D721Med (cell line): ENCODE measurements around the gene SCG5.

Experiments
- DNase-seq: peaks from one replicate; pipeline ENCODE4 v3.0.0; 2011; ENCODE audit warnings: low spot score; ENCODE audit not compliant: insufficient read length
- FAIRE-seq: peaks from 2 replicates; lab custom pipeline; 2011; peaks lifted over from hg19 to GRCh38; lab: Jason Lieb, UNC
- TF ChIP-seq, protein P1 (sequence below): IDR thresholded peaks from 2 replicates; pipeline ENCODE4 v1.5.1; 2012; ENCODE audit warnings: mild to moderate bottlenecking, control low read depth; ENCODE audit not compliant: insufficient read depth; ENCODE audit errors: missing control alignments

The SCG5 gene

GRCh38 chr15:32698773-32699390, 57.4 kb downstream of the SCG5 start:
- DNase-seq, result no peak
- TF ChIP-seq, protein P1, sequence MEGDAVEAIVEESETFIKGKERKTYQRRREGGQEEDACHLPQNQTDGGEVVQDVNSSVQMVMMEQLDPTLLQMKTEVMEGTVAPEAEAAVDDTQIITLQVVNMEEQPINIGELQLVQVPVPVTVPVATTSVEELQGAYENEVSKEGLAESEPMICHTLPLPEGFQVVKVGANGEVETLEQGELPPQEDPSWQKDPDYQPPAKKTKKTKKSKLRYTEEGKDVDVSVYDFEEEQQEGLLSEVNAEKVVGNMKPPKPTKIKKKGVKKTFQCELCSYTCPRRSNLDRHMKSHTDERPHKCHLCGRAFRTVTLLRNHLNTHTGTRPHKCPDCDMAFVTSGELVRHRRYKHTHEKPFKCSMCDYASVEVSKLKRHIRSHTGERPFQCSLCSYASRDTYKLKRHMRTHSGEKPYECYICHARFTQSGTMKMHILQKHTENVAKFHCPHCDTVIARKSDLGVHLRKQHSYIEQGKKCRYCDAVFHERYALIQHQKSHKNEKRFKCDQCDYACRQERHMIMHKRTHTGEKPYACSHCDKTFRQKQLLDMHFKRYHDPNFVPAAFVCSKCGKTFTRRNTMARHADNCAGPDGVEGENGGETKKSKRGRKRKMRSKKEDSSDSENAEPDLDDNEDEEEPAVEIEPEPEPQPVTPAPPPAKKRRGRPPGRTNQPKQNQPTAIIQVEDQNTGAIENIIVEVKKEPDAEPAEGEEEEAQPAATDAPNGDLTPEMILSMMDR, result no peak
- FAIRE-seq, result no peak

GRCh38 chr15:32700501-32701150, 59.1 kb downstream of the SCG5 start:
- DNase-seq (no peak), FAIRE-seq (no peak)
- TF ChIP-seq, protein P1, result no peak

DNA sequence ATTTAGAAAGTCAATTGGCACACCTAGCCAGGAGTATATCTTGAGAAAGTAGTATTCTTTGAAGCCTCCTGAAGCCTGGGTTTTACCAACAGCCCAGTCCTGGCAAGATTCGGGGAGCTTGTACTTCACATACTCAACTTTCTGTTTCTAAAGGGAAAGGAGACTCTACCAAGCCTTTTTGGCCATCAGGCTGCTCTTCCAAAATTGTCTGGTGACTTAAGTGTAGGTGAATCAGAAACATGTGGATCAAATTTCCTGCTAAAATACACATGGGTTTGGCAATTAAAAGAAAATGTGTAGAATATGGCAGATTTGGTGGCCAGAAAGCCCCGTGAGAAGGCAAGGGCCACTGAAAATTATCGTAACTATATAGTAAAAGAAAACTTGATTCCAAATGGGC, 60.4 kb downstream of the SCG5 start:
- DNase-seq, result no peak
- FAIRE-seq, result no peak

DNA sequence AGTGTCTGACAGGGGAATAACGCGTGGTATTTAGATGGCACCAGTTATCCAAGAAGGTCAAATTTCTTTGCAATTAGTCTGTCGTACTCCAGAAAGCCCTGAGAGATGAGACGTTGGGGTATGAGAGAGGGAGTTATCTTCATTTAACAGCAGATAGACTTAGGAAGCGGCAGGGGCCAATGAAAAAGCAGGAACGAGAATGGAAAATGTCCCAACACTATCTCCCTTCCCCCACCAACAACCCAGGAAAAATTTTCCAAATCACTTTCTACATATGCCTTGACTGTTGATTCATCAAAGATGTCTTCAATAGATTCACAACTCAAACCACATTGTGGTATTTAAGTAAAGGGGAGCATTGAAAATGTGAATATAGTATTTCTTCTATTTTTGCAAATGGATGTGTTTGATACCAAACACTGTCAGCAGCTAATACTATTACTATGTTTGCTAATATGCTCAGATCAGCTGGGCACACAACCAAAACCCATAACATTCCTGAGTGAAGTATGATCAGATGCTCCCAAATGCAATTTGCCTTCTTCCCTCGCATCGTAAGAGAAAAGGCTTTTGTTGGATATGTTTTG, 63.0 kb downstream of the SCG5 start:
- no peak for DNase-seq
- TF ChIP-seq, protein P1, result no peak
- no peak for FAIRE-seq

More for the DNA sequence above, 60.4 kb downstream of the SCG5 start:
- TF ChIP-seq, protein P1, result no peak

GRCh38 chr15:32705446-32705845, 63.9 kb downstream of the SCG5 start:
- FAIRE-seq (no peak), DNase-seq (no peak)
- TF ChIP-seq, protein P1, result no peak

- no peak for FAIRE-seq
Observed at GRCh38 chr15:32706704-32707103, 65.2 kb downstream of the SCG5 start.

More at GRCh38 chr15:32706704-32707103, 65.2 kb downstream of the SCG5 start:
- no peak for DNase-seq
- TF ChIP-seq, protein P1, result no peak
